HepG2 (cell line): ENCODE data around the gene ISY1. TPM values are rescaled to one million over a fixed set of nuclear protein-coding genes. Genes with fewer than 3 reads are reported as not detected.

Experiments used
- ATAC-seq: fragments of 200-7000 bp; cut with Tn5 transposase; 3 replicates; pipeline ENCODE4 v1.9.1; 2020; ENCODE audit warnings: mild to moderate bottlenecking, moderate library complexity
- BruUV-seq: library from RNA; stranded (reverse); fragments of 400-500 nt; replicated peaks from 2 replicates; lab custom pipeline; 2021; lab: Mats Ljungman, UMichigan
- CTCF ChIA-PET: fragments of 300-600 bp; formaldehyde crosslinking; extraction: SDS; loops from one replicate; lab custom pipeline; 2021; ENCODE audit warnings: low total read pairs, inconsistent platforms, low intra/inter-chr PET ratio; lab: Yijun Ruan, JAX
- POLR2A ChIA-PET: fragments of 350-600 bp; sonication (Branson Sonifier 250); formaldehyde crosslinking; loops from one replicate; lab custom pipeline; 2020; ENCODE audit warnings: antibody characterized with exemption, inconsistent platforms; lab: Yijun Ruan, JAX
- DNase-seq: peaks from one replicate; pipeline ENCODE4 v3.0.0-alpha.2; 2015; ENCODE audit warnings: low spot score
- FAIRE-seq: peaks from 3 replicates; lab custom pipeline; 2011; peaks lifted over from hg19 to GRCh38; lab: Jason Lieb, UNC
- H2AFZ ChIP-seq: one replicate; pipeline ENCODE4 v1.6.1; 2011; ENCODE audit warnings: low read length, inconsistent platforms
- H3K27ac ChIP-seq: fragments of 300-600 bp; 3 replicates; pipeline ENCODE4 v1.8.0; 2011; ENCODE audit warnings: mixed run types, mild to moderate bottlenecking, mixed read lengths, low read length, inconsistent platforms; ENCODE audit not compliant: insufficient read depth; ENCODE audit errors: extremely low read length
- H3K27me3 ChIP-seq, 2 experiments: fragments of 200-600 bp in 1 of 2; 2 replicates in 1 of 2; 3 replicates in 1 of 2; pipeline versions ENCODE4 v1.6.0 to v1.8.0; 2011; ENCODE audit warnings: low read length in 2 of 2, mild to moderate bottlenecking in 2 of 2, moderate library complexity in 2 of 2, inconsistent platforms in 1 of 2; ENCODE audit not compliant: insufficient read depth in 2 of 2, control insufficient read depth in 1 of 2
- H3K36me3 ChIP-seq, 2 experiments: fragments of 200-600 bp in 1 of 2; replicated peaks in 1 of 2; 2 replicates in 1 of 2; 3 replicates in 1 of 2; pipeline versions ENCODE4 v1.5.1 to v1.8.0; 2011; ENCODE audit warnings: low read length in 2 of 2, inconsistent platforms in 1 of 2; ENCODE audit not compliant: insufficient read depth in 2 of 2, control insufficient read depth in 1 of 2
- H3K4me1 ChIP-seq: 2 replicates; pipeline ENCODE4 v1.5.1; 2012; ENCODE audit warnings: low read length, inconsistent platforms; ENCODE audit not compliant: insufficient read depth
- H3K4me2 ChIP-seq: 2 replicates; pipeline ENCODE4 v1.6.0; 2011; ENCODE audit warnings: low read depth, low read length, inconsistent platforms
- H3K4me3 ChIP-seq, 3 experiments: fragments of 200-600 bp in 1 of 3; sonication (generic), shearing (Covaris generic) in 1 of 3; replicated peaks in 1 of 3; 2 replicates each; pipeline ENCODE4 v1.5.1; 2011 to 2016; ENCODE audit warnings: low read length in 3 of 3, inconsistent platforms in 2 of 3, low read depth in 2 of 3, mild to moderate bottlenecking in 2 of 3, control low read depth in 1 of 3, mixed read lengths in 1 of 3; ENCODE audit not compliant: insufficient read depth in 1 of 3
- H3K79me2 ChIP-seq: one replicate; pipeline ENCODE4 v1.6.1; 2011; ENCODE audit warnings: low read length, inconsistent platforms; ENCODE audit not compliant: insufficient read depth
- H3K9ac ChIP-seq: 2 replicates; pipeline ENCODE4 v1.6.0; 2011; ENCODE audit warnings: mild to moderate bottlenecking, low read depth, low read length, inconsistent platforms; ENCODE audit not compliant: insufficient read depth
- H3K9me3 ChIP-seq: 2 replicates; pipeline ENCODE4 v1.5.1; 2012; ENCODE audit warnings: mild to moderate bottlenecking, low read length
- H4K20me1 ChIP-seq: 2 replicates; pipeline ENCODE4 v1.6.0; 2011; ENCODE audit warnings: inconsistent platforms, mild to moderate bottlenecking, low read length, moderate library complexity; ENCODE audit not compliant: insufficient read depth
- HOXA3 ChIP-seq: sonication (generic); formaldehyde crosslinking; IDR thresholded peaks from 2 replicates; pipeline ENCODE4 v1.5.0; 2020; ENCODE audit warnings: missing genetic modification reagents
- MLLT10 ChIP-seq: sonication (generic); formaldehyde crosslinking; IDR thresholded peaks from 2 replicates; pipeline ENCODE4 v1.4.0; 2020; ENCODE audit warnings: missing genetic modification reagents
- NFKB2 ChIP-seq: sonication (generic); formaldehyde crosslinking; IDR thresholded peaks from 2 replicates; pipeline ENCODE4 v1.4.0; 2020; ENCODE audit warnings: missing genetic modification reagents, borderline replicate concordance
- PHB2 ChIP-seq: fragments of 450-650 bp; IDR thresholded peaks from 2 replicates; pipeline ENCODE4 v1.6.1; 2018; ENCODE audit not compliant: partially characterized antibody
- ZNF292 ChIP-seq: sonication (generic); formaldehyde crosslinking; IDR thresholded peaks from 2 replicates; pipeline ENCODE4 v1.8.1; 2022; ENCODE audit warnings: mild to moderate bottlenecking, low read depth, missing genetic modification reagents, borderline replicate concordance
- ZNF746 ChIP-seq: sonication (generic); formaldehyde crosslinking; IDR thresholded peaks from 2 replicates; pipeline ENCODE4 v1.8.0; 2022; ENCODE audit warnings: mild to moderate bottlenecking, missing genetic modification reagents
- whole genome bisulfite sequencing: methylation state at CpG from one replicate; pipeline ENCODE4 v1.1.6; 2017; ENCODE audit warnings: low lambda C conversion rate; 5-methylcytosine and 5-hydroxymethylcytosine counted together
- in situ Hi-C: cut with HindIII; loops from 2 replicates; pipeline ENCODE4 v1.10.0; 2017; ENCODE audit warnings: low pct_unique_long_range_greater_than_20kb; ENCODE audit not compliant: extremely low pct_ligation_motif_present
- intact Hi-C: fragments of 100-400 bp; cut with micrococcal nuclease; formaldehyde crosslinking; loops from one replicate; pipeline ENCODE4 v1.10.0; 2022; ENCODE audit not compliant: unreplicated experiment
- polyA plus RNA-seq, 8 experiments: library from polyadenylated mRNA; depleted of rRNA in 3 of 8; stranded (reverse) in 7 of 8; unstranded in 1 of 8; fragments of >200 nt; fragmentation: Illumina TruSeq in 4 of 8; extraction: Trizol in 4 of 8; gene quantifications; 2 replicates each; pipeline versions ENCODE4 v1.2.1 to v1.2.3, GENCODE V29; 2011 to 2016; ENCODE audit warnings: low read depth in 4 of 8, missing spikeins in 1 of 8, mixed read lengths in 1 of 8; ENCODE audit not compliant: insufficient read depth in 1 of 8
- total RNA-seq, 5 experiments: library from RNA; depleted of rRNA; stranded (reverse); fragments of >200 nt; fragmentation: Illumina TruSeq; extraction: Trizol; gene quantifications; 2 replicates each; pipeline ENCODE4 v1.2.3, GENCODE V29; 2016; ENCODE audit warnings: low read depth in 1 of 5
- TF ChIP-seq, protein P1 (sequence below): sonication (generic); formaldehyde crosslinking; IDR thresholded peaks from 2 replicates; pipeline ENCODE4 v1.9.0; 2022; ENCODE audit warnings: low read depth, missing genetic modification reagents
- TF ChIP-seq, protein P2 (sequence below): sonication (generic); formaldehyde crosslinking; IDR thresholded peaks from 2 replicates; pipeline ENCODE4 v1.5.1; 2020; ENCODE audit warnings: missing genetic modification reagents, mild to moderate bottlenecking, borderline replicate concordance
- TF ChIP-seq, protein P3 (sequence below): IDR thresholded peaks from 2 replicates; pipeline ENCODE4 v1.6.1; 2012; ENCODE audit warnings: low read length, improper control_type of control experiment

The ISY1 gene
- total and polyA plus RNA-seq, 2 of the 13 experiments (the other 11 are each of a cell fraction or from before 2014, with no cell fraction given): 21.0 to 39.1 TPM

DNA sequence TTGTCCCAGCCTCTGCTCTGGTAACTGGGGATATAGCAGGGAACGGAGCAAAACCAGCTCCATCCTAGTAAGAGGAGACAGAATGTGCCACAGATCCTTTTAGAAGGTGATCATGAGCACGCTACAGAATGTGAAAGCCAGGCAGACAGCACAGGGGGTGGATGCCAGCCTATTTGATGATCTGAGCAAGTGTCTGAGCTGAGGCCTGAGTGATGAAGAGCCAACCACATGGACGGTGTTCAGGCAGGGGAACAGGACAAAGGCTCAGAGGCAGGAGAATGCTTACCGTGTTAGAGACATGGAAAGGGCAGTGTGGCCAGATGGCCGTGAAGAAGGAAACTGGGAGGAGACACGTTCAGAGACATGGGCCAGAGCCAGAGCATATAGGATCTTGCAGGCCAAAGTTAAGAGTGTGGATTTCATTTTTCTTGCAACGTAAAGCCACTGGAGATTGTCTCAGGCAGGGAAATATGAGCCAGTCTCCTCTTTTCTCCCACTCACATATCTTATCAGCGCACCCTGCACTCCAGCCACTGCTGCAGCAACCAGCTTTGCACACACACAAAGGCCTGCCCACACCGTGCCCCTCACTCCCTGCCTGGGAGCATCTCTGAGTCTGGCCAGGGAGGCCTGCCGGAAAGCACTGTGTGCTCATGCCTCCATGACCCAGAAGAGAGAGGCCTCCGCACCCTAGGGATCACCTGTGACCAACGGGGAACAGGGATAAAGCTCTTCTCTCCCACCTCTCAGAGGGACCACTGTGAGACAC, 59.3 kb downstream of the ISY1 start:
- Histone ChIP-seq H3K27ac (no peak overlapping the region), H3K36me3 (peaks cover 6 to 30% of the 10 kb centered on the region in 2 experiments; a peak in 4 of 5 replicates), H2AFZ (no peak overlapping the region), H3K4me1 (peaks cover 9% of the 10 kb centered on the region; the same call in 1 of the 2 replicates), H3K9me3 (no peaks in the 10 kb centered on the region), H3K79me2 (peaks cover 44% of the 10 kb centered on the region), H3K9ac (no peak overlapping the region), H3K4me3 (no peak overlapping the region), H4K20me1 (peaks cover 32% of the 10 kb centered on the region; the same call in 1 of the 2 replicates), H3K4me2 (no peak overlapping the region), H3K27me3 (no peaks in the 10 kb centered on the region)
- in situ Hi-C loops: no loop called here
- WGBS: 97% methylated on average over 12 of the region's 12 CpGs
- TF ChIP-seq, protein P1, sequence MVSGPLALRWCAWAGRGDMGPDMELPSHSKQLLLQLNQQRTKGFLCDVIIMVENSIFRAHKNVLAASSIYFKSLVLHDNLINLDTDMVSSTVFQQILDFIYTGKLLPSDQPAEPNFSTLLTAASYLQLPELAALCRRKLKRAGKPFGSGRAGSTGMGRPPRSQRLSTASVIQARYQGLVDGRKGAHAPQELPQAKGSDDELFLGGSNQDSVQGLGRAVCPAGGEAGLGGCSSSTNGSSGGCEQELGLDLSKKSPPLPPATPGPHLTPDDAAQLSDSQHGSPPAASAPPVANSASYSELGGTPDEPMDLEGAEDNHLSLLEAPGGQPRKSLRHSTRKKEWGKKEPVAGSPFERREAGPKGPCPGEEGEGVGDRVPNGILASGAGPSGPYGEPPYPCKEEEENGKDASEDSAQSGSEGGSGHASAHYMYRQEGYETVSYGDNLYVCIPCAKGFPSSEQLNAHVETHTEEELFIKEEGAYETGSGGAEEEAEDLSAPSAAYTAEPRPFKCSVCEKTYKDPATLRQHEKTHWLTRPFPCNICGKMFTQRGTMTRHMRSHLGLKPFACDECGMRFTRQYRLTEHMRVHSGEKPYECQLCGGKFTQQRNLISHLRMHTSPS (CRISPR knock-in tag): no peak
- TF ChIP-seq, protein P2, sequence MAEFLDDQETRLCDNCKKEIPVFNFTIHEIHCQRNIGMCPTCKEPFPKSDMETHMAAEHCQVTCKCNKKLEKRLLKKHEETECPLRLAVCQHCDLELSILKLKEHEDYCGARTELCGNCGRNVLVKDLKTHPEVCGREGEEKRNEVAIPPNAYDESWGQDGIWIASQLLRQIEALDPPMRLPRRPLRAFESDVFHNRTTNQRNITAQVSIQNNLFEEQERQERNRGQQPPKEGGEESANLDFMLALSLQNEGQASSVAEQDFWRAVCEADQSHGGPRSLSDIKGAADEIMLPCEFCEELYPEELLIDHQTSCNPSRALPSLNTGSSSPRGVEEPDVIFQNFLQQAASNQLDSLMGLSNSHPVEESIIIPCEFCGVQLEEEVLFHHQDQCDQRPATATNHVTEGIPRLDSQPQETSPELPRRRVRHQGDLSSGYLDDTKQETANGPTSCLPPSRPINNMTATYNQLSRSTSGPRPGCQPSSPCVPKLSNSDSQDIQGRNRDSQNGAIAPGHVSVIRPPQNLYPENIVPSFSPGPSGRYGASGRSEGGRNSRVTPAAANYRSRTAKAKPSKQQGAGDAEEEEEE (CRISPR knock-in tag): no peak
- TF ChIP-seq, protein P3, sequence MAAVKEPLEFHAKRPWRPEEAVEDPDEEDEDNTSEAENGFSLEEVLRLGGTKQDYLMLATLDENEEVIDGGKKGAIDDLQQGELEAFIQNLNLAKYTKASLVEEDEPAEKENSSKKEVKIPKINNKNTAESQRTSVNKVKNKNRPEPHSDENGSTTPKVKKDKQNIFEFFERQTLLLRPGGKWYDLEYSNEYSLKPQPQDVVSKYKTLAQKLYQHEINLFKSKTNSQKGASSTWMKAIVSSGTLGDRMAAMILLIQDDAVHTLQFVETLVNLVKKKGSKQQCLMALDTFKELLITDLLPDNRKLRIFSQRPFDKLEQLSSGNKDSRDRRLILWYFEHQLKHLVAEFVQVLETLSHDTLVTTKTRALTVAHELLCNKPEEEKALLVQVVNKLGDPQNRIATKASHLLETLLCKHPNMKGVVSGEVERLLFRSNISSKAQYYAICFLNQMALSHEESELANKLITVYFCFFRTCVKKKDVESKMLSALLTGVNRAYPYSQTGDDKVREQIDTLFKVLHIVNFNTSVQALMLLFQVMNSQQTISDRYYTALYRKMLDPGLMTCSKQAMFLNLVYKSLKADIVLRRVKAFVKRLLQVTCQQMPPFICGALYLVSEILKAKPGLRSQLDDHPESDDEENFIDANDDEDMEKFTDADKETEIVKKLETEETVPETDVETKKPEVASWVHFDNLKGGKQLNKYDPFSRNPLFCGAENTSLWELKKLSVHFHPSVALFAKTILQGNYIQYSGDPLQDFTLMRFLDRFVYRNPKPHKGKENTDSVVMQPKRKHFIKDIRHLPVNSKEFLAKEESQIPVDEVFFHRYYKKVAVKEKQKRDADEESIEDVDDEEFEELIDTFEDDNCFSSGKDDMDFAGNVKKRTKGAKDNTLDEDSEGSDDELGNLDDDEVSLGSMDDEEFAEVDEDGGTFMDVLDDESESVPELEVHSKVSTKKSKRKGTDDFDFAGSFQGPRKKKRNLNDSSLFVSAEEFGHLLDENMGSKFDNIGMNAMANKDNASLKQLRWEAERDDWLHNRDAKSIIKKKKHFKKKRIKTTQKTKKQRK: no peak
- no peak for TF ChIP-seq ZNF746 (CRISPR knock-in tag)
- no peak for TF ChIP-seq MLLT10 (CRISPR knock-in tag)
- no peak for TF ChIP-seq ZNF292 (CRISPR knock-in tag)
- no peak for TF ChIP-seq HOXA3 (CRISPR knock-in tag)
- no peak for TF ChIP-seq NFKB2
- TF ChIP-seq PHB2: no peak
- intact Hi-C loops: no loop called here
- no TSS peak for BruUV-seq
- DNase-seq: no peak
- ChIA-PET CTCF (no interaction called here), POLR2A (no interaction called here)
- no peak for FAIRE-seq
- ATAC-seq: no peak
